WERI-Rb-1 (cell line): ENCODE results near the gene SCEL.

Experiments
- DNase-seq: peaks from one replicate; pipeline ENCODE4 v3.0.0-alpha.2; 2020
- H3K27ac ChIP-seq: fragments of 250-450 bp; sonication (Bioruptor Pico); 2 replicates; pipeline ENCODE4 v1.5.1; 2020; ENCODE audit warnings: mild to moderate bottlenecking, moderate library complexity
- H3K27me3 ChIP-seq: fragments of 250-450 bp; sonication (Bioruptor Pico); 2 replicates; pipeline ENCODE4 v1.5.1; 2021; ENCODE audit warnings: mild to moderate bottlenecking, low read depth, moderate library complexity; ENCODE audit not compliant: insufficient read depth, severe bottlenecking
- H3K36me3 ChIP-seq: fragments of 250-450 bp; sonication (Bioruptor Pico); 2 replicates; pipeline ENCODE4 v1.5.1; 2020; ENCODE audit warnings: mild to moderate bottlenecking, moderate library complexity
- H3K4me3 ChIP-seq: 2 replicates; pipeline ENCODE4 v1.5.1; 2011; ENCODE audit warnings: low read depth, mild to moderate bottlenecking, control low read depth, low read length
- H3K9me3 ChIP-seq: fragments of 250-450 bp; sonication (Bioruptor Pico); 2 replicates; pipeline ENCODE4 v1.5.1; 2021; ENCODE audit warnings: mild to moderate bottlenecking, moderate library complexity; ENCODE audit not compliant: severe bottlenecking
- TF ChIP-seq, protein P1 (sequence below): IDR thresholded peaks from 2 replicates; pipeline ENCODE4 v1.5.1; 2011; ENCODE audit warnings: low read depth, mild to moderate bottlenecking, control low read depth, inconsistent platforms, low read length

The SCEL gene, protein sequence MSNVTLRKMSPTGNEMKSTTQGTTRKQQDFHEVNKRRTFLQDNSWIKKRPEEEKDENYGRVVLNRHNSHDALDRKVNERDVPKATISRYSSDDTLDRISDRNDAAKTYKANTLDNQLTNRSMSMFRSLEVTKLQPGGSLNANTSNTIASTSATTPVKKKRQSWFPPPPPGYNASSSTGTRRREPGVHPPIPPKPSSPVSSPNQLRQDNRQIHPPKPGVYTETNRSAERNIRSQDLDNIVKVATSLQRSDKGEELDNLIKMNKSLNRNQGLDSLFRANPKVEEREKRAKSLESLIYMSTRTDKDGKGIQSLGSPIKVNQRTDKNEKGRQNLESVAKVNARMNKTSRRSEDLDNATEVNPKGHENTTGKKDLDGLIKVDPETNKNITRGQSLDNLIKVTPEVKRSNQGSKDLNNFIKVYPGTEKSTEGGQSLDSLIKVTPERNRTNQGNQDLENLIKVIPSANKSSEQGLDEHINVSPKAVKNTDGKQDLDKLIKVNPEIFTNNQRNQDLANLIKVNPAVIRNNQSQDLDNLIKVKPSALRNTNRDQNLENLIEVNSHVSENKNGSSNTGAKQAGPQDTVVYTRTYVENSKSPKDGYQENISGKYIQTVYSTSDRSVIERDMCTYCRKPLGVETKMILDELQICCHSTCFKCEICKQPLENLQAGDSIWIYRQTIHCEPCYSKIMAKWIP

DNA sequence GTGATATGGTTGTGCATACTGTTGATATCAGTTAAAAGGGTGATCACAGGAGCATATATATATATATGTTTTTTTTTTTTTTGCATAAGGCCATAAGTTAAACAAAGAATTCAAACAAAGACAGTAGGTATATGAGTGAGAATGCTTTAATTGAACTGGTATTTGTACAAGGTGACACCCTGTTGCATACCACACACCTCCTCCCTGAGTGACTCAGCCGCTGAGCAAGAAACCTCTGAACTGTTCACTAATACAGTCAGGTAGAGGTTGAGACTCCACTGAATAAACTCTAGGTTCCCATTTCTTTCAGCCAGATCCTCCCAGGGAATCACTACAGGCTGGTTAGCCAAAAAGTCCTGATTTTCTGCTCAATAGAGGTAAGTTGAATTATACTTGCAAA is at the start of gene SCEL:
SCEL (plus strand) TSS at position 259 of the 400 bp plus-strand sequence. CDS start 20,170 bp downstream, outside the sequence.
- Histone ChIP-seq H3K36me3 (no peaks in the 10 kb centered on the region), H3K9me3 (no peaks in the 10 kb centered on the region), H3K4me3 (no peak within 1 kb of the TSS), H3K27ac (no peak within 1 kb of the TSS), H3K27me3 (no peaks in the 10 kb centered on the region)
- TF ChIP-seq, protein P1, sequence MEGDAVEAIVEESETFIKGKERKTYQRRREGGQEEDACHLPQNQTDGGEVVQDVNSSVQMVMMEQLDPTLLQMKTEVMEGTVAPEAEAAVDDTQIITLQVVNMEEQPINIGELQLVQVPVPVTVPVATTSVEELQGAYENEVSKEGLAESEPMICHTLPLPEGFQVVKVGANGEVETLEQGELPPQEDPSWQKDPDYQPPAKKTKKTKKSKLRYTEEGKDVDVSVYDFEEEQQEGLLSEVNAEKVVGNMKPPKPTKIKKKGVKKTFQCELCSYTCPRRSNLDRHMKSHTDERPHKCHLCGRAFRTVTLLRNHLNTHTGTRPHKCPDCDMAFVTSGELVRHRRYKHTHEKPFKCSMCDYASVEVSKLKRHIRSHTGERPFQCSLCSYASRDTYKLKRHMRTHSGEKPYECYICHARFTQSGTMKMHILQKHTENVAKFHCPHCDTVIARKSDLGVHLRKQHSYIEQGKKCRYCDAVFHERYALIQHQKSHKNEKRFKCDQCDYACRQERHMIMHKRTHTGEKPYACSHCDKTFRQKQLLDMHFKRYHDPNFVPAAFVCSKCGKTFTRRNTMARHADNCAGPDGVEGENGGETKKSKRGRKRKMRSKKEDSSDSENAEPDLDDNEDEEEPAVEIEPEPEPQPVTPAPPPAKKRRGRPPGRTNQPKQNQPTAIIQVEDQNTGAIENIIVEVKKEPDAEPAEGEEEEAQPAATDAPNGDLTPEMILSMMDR, result no peak
- DNase-seq, result no peak

DNA sequence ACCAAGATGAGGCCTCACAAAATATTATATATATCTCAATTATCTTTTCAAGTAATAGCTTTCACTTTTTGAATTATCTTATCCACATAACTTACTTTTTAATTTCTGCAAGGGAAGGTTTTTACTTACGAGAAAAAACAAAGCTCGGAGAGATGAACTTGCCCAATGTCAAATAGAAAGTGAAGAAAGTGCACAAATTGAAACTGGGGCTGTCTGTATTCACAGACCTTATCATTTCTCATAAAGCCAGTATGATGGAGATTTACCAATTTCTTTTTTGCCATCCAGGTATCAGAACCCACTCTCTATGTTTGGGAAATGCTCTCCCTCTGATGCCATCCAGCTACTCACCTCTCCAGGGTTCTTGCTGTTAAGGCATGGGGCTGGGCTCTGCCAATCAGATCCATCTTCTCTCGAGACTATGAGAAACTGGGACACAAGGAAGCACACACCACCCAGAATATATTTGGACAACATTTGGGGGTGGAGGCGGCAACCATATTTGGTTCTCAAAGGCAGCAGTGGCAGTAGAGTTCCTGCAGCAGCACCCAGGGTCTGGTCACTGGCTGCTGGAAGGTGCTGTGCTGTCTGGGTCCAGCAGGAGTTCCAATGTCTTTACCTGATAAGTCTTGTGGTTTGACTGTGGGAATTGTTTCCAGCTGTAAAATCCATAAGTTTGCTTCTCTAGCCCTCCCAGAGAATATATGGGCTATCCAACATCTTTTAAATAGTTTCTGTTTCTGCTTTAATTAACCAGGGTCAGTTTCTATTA is 45.8 kb upstream of the SCEL start:
- Histone ChIP-seq H3K4me3 (no peak overlapping the region), H3K9me3 (no peaks in the 10 kb centered on the region), H3K27ac (no peak overlapping the region), H3K27me3 (no peaks in the 10 kb centered on the region), H3K36me3 (no peaks in the 10 kb centered on the region)
- TF ChIP-seq, protein P1, result no peak
- DNase-seq, result no peak

DNA sequence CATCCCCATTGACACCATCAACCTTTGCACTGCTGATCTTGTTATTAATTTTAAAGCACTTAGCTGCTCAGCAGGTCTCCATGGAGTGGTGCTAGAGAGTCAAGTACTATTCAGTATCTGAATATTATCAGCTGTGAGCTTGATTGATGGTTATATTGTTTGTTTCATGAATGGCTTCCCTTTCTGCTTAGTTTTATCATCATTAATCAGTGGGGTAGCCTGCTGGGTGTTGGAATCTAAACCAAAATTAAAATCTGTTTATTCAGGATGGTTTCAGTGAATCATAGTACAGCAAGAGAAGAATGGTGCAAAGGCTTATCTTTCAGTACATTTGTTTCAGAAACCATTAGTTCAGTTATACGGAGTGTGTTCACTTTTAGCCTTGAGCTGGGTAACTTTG is 42.5 kb upstream of the SCEL start:
- DNase-seq, result no peak
- no peak overlapping the region for H3K4me3 ChIP-seq
- TF ChIP-seq, protein P1, result peak; percentile 15; the same call in 1 of the 2 replicates
- no peaks in the 10 kb centered on the region for H3K9me3 ChIP-seq
- H3K27me3 ChIP-seq, result no peaks in the 10 kb centered on the region
- no peak overlapping the region for H3K27ac ChIP-seq
- no peaks in the 10 kb centered on the region for H3K36me3 ChIP-seq

DNA sequence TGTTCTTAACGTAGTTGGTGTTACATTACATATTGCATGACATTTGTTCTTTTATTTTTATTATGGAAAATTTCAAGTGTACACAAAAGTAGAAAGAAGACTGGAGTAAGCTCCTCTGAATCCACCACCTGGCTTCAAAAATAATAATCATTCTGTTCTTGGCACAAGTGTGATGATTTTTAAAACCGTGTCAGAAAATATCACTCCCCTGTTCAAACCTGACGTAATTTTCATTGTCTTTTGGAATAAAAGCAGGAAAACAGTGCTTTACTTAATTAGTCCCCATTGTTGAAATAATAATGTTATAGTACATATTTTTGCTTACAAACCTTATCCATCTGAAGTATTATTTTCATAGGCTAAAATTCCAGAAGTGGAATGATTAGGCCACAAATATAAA is 41.3 kb upstream of the SCEL start:
- Histone ChIP-seq H3K4me3 (no peak overlapping the region), H3K36me3 (no peaks in the 10 kb centered on the region), H3K27me3 (no peaks in the 10 kb centered on the region), H3K27ac (no peak overlapping the region), H3K9me3 (no peaks in the 10 kb centered on the region)
- no peak for DNase-seq
- TF ChIP-seq, protein P1, result no peak

DNA sequence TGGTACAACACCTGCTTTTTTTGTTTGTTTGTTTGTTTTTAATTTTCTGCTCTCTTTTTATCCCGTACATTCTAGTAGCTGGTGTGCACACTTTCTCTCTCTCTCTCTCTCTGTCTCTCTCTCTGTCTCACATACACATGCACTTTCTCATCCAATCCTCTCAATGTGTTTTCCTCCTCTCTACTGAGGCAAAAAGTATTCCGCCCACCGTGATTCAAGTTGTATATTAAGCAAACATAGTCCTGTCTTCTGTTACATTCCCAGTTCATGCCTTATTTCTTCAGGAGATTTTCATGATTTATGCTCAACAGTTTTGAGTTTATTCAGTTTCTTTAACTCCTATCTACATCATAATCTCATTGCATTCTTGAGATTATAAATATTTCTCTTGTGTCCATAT is 38.2 kb upstream of the SCEL start:
- TF ChIP-seq, protein P1, result no peak
- H3K27ac ChIP-seq, result no peak overlapping the region
- H3K9me3 ChIP-seq, result no peaks in the 10 kb centered on the region
- H3K27me3 ChIP-seq, result no peaks in the 10 kb centered on the region
- DNase-seq, result no peak
- H3K4me3 ChIP-seq, result no peak overlapping the region
- no peaks in the 10 kb centered on the region for H3K36me3 ChIP-seq
